SK-N-MC (cell line): Measurements from ENCODE around the gene SPON2.

Experiments
- DNase-seq: peaks from one replicate; pipeline ENCODE4 v3.0.0-alpha.2; 2011; ENCODE audit warnings: low read depth, low spot score
- H3K27ac ChIP-seq: fragments of 200-600 bp; sonication (generic); 2 replicates; pipeline ENCODE4 v1.5.1; 2016; ENCODE audit warnings: mixed run types
- H3K36me3 ChIP-seq: fragments of 200-600 bp; sonication (generic); 2 replicates; pipeline ENCODE4 v1.6.1; 2017; ENCODE audit warnings: antibody characterized with exemption, low read length, mixed read lengths; ENCODE audit not compliant: insufficient read depth
- H3K4me3 ChIP-seq: fragments of 200-600 bp; sonication (generic); 2 replicates; pipeline ENCODE4 v1.5.1; 2016
- H3K9ac ChIP-seq: fragments of 200-600 bp; sonication (generic); 2 replicates; pipeline ENCODE4 v1.8.0; 2017; ENCODE audit warnings: mixed run types, mixed read lengths; ENCODE audit not compliant: insufficient read length
- H3K9me3 ChIP-seq: fragments of 200-600 bp; sonication (generic); 2 replicates; pipeline ENCODE4 v1.6.1; 2017; ENCODE audit warnings: low read depth, mild to moderate bottlenecking, antibody characterized with exemption, low read length, moderate library complexity, mixed read lengths
- EZH2 ChIP-seq: fragments of 200-600 bp; sonication (generic); IDR thresholded peaks from one replicate; pipeline ENCODE4 v1.6.1; 2017; ENCODE audit warnings: antibody characterized with exemption
- FOXP2 ChIP-seq: optimal IDR thresholded peaks from 2 replicates; pipeline ENCODE3; 2011; ENCODE audit warnings: mild to moderate bottlenecking, moderate library complexity; ENCODE audit not compliant: insufficient read depth; ENCODE audit errors: extremely low read length, control extremely low read depth
- POLR2AphosphoS5 ChIP-seq: IDR thresholded peaks from 2 replicates; pipeline ENCODE4 v1.6.1; 2012; ENCODE audit warnings: mild to moderate bottlenecking, low read depth, low read length, borderline replicate concordance

The SPON2 gene

DNA sequence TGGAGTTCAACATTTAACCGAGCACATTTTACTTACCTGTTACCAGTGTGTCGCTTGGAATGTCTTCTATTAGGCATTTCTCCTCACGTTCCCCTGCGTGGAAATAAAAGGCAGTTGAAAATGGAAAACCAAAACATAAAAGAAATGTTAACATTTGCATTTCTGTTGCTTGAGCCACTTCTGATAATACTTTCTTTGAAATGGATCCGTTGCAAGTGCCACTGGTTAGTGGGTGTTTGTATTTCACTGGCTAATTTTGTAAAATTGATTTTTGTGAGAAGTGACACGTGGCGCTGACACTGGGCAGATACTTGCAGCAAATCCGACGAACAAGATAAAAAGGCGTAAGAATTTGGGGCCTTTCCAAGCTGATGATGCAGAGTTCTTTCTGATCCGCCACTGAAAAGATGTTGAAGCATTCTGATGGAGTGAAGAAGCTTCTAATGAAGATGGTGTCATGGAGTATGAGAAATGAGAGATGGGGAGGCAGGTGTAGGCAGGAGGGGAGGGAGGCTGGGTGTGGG is 18.8 kb downstream of the SPON2 start:
- Histone ChIP-seq H3K36me3 (no peaks in the 10 kb centered on the region), H3K27ac (no peak overlapping the region)
- TF ChIP-seq POLR2AphosphoS5 (no peak), FOXP2 (no peak), EZH2 (no peak)

DNA sequence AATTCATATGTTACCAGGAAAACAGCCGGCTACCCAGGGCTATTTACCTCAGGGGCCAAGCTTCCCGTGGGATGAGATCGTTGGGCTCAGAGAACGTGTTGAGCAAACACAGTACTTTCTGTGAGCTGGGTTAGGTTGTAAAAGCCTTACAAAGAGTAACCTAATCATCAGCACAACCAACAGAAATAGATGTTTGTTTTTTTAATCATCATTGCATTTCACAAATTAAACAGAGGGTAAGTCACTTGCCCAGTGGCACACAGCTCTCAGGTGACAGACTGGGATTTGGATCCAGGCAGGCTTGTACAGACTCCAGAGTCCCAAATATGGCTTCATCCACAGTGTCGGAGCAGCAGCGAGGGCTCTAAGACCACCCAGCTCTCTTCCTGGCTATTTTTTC is 20.1 kb downstream of the SPON2 start:
- Histone ChIP-seq H3K27ac (no peak overlapping the region), H3K4me3 (no peak overlapping the region), H3K9ac (no peak overlapping the region), H3K9me3 (no peaks in the 10 kb centered on the region), H3K36me3 (no peaks in the 10 kb centered on the region)
- no peak for DNase-seq
- TF ChIP-seq EZH2 (no peak), POLR2AphosphoS5 (no peak), FOXP2 (no peak)

More for the DNA sequence above, 18.8 kb downstream of the SPON2 start:
- Histone ChIP-seq H3K9ac (no peak overlapping the region), H3K9me3 (peaks cover 6% of the 10 kb centered on the region; the same call in 1 of the 2 replicates), H3K4me3 (no peak overlapping the region)
- no peak for DNase-seq

DNA sequence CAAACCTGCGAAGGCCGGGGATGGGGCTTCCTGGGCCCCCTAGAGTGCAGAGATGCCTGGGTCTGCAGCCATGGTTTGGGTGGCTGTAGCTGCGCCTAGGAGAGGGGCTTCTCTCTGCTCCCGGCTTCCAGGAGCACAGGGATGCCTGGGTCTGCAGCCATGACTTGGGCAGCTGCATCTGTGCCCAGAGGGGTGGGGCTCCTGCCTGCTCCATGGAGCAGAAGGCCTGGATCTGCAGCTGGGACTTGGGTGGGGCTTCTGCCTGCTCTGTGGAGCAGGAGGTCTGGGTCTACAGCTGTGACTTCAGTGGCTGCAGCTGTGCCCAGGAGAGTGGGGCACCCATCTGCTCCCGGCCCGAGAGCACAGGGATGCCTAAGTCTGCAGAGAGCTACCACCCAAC is 20.8 kb downstream of the SPON2 start:
- Histone ChIP-seq H3K36me3 (no peaks in the 10 kb centered on the region), H3K9me3 (no peaks in the 10 kb centered on the region), H3K27ac (no peak overlapping the region), H3K4me3 (no peak overlapping the region), H3K9ac (no peak overlapping the region)
- DNase-seq: no peak
- TF ChIP-seq FOXP2 (no peak), POLR2AphosphoS5 (no peak), EZH2 (no peak)

DNA sequence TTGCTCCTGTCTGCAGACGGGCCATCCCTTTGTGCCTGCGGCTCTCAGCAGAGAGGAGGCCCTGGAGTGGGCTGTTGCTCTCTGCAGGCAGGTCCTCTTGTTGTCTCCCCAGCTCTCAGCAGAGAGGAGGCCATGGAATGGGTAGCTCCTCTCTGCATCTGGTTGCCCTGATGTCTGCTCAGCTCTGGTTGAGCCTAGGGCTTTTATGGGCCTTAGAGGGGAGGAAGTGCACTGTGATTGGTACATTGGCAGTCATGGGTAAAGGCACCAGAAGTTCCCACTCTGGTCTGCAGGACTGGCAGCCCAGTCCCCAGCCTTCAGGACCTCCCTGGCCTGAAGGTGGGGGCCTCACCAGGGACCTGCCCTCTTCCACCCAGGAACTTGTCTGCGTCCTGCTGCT is 21.5 kb downstream of the SPON2 start:
- no peak overlapping the region for H3K9ac ChIP-seq
- H3K9me3 ChIP-seq: no peaks in the 10 kb centered on the region
- no peak for DNase-seq
- no peak overlapping the region for H3K27ac ChIP-seq
- H3K4me3 ChIP-seq: no peak overlapping the region
- H3K36me3 ChIP-seq: no peaks in the 10 kb centered on the region
- TF ChIP-seq EZH2 (no peak), POLR2AphosphoS5 (no peak), FOXP2 (no peak)

DNA sequence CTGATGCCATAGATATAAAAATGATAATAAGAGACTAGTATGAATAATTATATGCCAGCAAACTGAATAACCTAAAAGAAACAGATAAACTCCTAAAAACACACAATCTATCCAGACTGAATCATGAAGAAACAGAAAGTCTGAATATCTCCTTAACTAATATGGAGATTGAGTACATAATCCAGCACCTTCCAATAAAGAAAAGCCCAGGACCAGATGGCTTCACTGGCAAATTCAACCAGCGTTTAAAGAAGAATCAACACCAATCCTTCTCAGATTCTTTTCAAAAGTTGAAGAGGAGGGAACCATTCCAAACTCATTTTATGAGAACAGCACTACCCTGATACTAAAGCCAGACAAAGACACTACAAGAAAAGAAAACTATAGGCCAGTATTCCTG is 32.5 kb downstream of the SPON2 start:
- Histone ChIP-seq H3K4me3 (no peak overlapping the region), H3K9ac (no peak overlapping the region), H3K9me3 (no peaks in the 10 kb centered on the region), H3K27ac (no peak overlapping the region), H3K36me3 (no peaks in the 10 kb centered on the region)
- no peak for DNase-seq
- no peak for TF ChIP-seq FOXP2
- no peak for TF ChIP-seq POLR2AphosphoS5
- TF ChIP-seq EZH2: no peak

DNA sequence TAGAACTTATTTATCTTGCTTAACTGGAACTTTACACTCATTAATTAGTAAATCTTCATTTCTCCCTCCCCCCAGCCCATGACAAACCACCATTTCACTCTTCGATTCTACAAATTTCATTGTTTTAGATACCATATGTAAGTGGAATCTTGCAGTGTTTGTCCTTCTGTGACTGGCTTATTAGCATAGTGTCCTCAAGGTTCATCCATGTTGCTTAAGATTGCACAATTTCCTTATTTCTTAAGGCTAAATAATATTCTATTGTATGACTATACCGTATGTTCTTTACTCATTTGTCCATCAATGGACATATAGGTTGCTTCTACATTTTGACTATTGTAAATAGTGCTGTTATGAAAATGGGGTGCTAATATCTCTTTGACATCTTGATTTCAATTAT is 34.5 kb downstream of the SPON2 start:
- DNase-seq: no peak
- no peak overlapping the region for H3K27ac ChIP-seq
- no peaks in the 10 kb centered on the region for H3K9me3 ChIP-seq
- TF ChIP-seq FOXP2 (no peak), POLR2AphosphoS5 (no peak), EZH2 (no peak)
- no peak overlapping the region for H3K9ac ChIP-seq
- no peak overlapping the region for H3K4me3 ChIP-seq
- H3K36me3 ChIP-seq: no peaks in the 10 kb centered on the region

DNA sequence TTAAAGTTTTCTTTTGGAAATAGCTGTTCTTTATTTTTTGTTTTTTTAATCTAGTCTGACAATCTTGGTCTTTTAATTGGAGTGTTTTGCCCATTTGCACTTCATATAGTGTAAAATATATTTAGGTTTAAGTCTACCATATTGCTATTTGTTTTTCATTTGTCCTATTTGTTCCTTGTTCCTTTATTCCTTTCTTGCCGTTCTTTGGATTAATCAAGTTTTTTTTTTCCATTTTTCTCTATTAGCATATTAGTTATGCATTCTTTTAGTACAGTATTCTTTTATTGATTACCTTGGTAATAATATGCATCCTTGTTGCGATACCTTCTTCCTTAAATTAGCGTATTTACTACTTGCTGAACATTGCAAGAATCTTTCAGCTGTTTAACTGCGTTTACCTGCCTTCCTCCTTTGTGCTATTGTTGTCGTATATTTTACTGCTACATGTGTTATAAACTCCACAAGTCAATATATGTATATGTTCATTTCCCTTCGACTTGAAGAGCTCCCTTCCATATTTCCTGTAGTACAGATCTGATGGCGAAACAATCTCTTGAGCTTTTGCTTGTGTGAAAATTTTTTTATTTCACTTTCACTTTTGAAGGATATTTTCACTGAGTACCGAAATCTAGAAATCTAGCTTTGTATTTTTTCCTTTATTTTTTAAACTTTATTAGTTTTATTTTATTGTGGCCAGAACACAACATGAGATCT is 35.2 kb downstream of the SPON2 start:
- H3K9me3 ChIP-seq: no peaks in the 10 kb centered on the region
- TF ChIP-seq EZH2 (no peak), POLR2AphosphoS5 (no peak), FOXP2 (no peak)
- H3K4me3 ChIP-seq: no peak overlapping the region
- no peak for DNase-seq
- no peak overlapping the region for H3K27ac ChIP-seq
- H3K36me3 ChIP-seq: no peaks in the 10 kb centered on the region
- H3K9ac ChIP-seq: no peak overlapping the region

DNA sequence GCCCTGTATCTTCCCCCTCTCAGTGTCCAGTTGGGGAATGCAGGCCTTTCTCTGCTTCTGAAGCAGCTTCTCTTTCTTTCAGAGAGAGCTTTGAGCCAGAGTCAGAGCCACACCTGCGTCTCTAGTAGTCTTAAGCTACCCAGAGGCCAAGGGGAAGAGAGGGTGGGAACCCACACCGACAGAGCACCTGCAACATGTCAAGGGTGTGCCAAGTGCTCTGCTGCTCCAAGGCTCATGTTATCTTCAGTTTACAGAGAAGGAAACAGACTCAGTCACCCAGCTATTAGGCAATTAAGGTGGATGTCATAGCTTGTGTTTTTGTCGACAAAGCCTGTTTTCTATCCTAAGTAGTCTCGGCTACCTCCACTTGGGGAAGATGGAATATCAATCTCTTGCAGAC is 36.3 kb downstream of the SPON2 start:
- DNase-seq: no peak
- no peak overlapping the region for H3K4me3 ChIP-seq
- H3K36me3 ChIP-seq: no peaks in the 10 kb centered on the region
- H3K9me3 ChIP-seq: no peaks in the 10 kb centered on the region
- no peak overlapping the region for H3K9ac ChIP-seq
- TF ChIP-seq EZH2: no peak
- no peak for TF ChIP-seq POLR2AphosphoS5
- TF ChIP-seq FOXP2: no peak
- H3K27ac ChIP-seq: no peak overlapping the region

DNA sequence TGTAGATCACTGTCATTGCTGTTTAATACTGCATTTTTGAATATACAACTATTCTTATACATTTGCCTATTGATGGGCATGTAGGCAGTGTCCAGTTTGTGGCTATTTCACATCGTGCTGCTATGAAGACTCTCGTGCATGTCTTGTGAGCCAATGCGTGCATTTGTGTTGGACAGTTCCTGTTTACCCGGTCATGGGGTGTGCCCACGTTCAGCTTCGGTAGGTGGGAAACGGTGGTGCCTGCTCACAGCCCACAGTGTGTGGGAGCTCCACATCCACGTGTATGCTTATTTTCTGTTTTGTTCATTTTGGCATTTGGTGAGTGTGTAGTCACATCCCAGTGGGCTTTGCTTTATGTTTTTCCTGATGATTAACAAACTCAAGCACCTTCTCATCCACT is 39.4 kb downstream of the SPON2 start:
- H3K27ac ChIP-seq: no peak overlapping the region
- TF ChIP-seq EZH2 (no peak), FOXP2 (no peak), POLR2AphosphoS5 (no peak)
- no peak overlapping the region for H3K9ac ChIP-seq
- H3K36me3 ChIP-seq: no peaks in the 10 kb centered on the region
- DNase-seq: no peak
- H3K9me3 ChIP-seq: no peaks in the 10 kb centered on the region
- no peak overlapping the region for H3K4me3 ChIP-seq
